AG09309 (cell line): ENCODE results near the gene FRAS1.

Source experiments
- DNase-seq: peaks from one replicate; pipeline ENCODE4 v3.0.0-alpha.2; 2010; ENCODE audit warnings: low read depth
- H3K4me3 ChIP-seq: 2 replicates; pipeline ENCODE4 v1.5.1; 2011; ENCODE audit warnings: mild to moderate bottlenecking, low read depth, low read length, moderate library complexity; ENCODE audit not compliant: control insufficient read depth
- TF ChIP-seq, protein P1 (sequence below): IDR thresholded peaks from 2 replicates; pipeline ENCODE4 v1.5.1; 2011; ENCODE audit warnings: mild to moderate bottlenecking, low read depth, low read length, inconsistent platforms; ENCODE audit not compliant: insufficient read depth, control insufficient read depth; ENCODE audit errors: missing control alignments

Gene FRAS1

GRCh38 chr4:78372355-78372988 lies 315.3 kb downstream of the FRAS1 start:
- no peak for DNase-seq
- TF ChIP-seq, protein P1, sequence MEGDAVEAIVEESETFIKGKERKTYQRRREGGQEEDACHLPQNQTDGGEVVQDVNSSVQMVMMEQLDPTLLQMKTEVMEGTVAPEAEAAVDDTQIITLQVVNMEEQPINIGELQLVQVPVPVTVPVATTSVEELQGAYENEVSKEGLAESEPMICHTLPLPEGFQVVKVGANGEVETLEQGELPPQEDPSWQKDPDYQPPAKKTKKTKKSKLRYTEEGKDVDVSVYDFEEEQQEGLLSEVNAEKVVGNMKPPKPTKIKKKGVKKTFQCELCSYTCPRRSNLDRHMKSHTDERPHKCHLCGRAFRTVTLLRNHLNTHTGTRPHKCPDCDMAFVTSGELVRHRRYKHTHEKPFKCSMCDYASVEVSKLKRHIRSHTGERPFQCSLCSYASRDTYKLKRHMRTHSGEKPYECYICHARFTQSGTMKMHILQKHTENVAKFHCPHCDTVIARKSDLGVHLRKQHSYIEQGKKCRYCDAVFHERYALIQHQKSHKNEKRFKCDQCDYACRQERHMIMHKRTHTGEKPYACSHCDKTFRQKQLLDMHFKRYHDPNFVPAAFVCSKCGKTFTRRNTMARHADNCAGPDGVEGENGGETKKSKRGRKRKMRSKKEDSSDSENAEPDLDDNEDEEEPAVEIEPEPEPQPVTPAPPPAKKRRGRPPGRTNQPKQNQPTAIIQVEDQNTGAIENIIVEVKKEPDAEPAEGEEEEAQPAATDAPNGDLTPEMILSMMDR = no peak
- H3K4me3 ChIP-seq = no peak overlapping the region

- TF ChIP-seq, protein P1 = no peak
- no peak overlapping the region for H3K4me3 ChIP-seq
- no peak for DNase-seq
Measured at GRCh38 chr4:78377555-78377954, 320.4 kb downstream of the FRAS1 start.

DNA sequence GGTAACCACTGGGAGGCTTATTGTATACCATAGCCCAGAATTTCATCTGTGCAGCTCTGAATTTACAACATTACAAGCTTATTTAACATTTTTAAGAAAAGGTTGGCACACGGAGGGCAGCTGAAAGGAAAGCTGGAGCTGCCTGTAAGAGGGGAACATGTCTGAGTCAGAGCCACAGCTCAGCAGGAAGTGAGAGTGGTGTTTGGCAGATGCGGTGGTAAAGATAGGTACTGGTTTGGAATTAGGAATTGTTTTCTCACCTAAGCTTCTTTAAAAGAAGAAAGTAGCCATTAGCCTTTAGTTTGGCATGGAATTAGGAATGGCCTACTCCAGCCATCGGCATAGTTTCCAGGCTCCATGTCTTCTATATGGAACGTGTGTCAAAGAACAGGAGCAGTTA lies 321.9 kb downstream of the FRAS1 start:
- no peak overlapping the region for H3K4me3 ChIP-seq
- TF ChIP-seq, protein P1 = no peak
- DNase-seq = no peak

GRCh38 chr4:78379991-78380729 lies 323.0 kb downstream of the FRAS1 start:
- H3K4me3 ChIP-seq = no peak overlapping the region
- no peak for DNase-seq
- TF ChIP-seq, protein P1 = no peak

- TF ChIP-seq, protein P1 = no peak
- H3K4me3 ChIP-seq = no peak overlapping the region
- DNase-seq = no peak
Measured at GRCh38 chr4:78386679-78387078, 329.6 kb downstream of the FRAS1 start.

- no peak overlapping the region for H3K4me3 ChIP-seq
- TF ChIP-seq, protein P1 = no peak
- no peak for DNase-seq
Measured at GRCh38 chr4:78395642-78396041, 338.5 kb downstream of the FRAS1 start.
